ENCODE results near the gene SPG7. TPM values are rescaled to one million over a fixed set of nuclear protein-coding genes. Genes with fewer than 3 reads are reported as not detected.
"Not testable (repeated sequence)": the region's sequence is repeated elsewhere in the genome, so short reads cannot be mapped to it uniquely, and the experiment has no call there.

SPG7 gene
- total and polyA plus RNA-seq, 2 donors (not counting 1 experiment from before 2014, with no cell fraction given), result 35.1 to 107 TPM

DNA sequence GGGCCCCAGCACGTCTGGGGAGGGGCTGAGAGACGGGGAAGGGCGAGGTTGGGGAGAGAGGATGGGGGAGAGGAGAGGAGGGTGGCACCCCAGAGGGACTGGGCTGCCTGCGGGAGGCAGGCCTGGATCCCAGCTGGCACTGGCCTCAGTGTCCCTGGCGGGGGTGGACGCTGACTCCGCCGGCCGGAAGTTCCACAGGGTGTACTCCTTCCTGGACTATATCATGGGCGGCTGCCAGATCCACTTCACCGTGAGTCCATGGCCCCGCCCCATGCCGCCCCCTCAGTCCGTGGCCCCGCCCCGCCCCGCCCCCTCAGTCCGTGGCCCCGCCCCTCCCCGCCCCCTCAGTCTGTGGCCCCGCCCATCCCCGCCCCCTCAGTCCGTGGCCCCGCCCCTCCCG lies 78.7 kb downstream of the SPG7 start:
- Histone ChIP-seq H2AFZ (ENCODE audit: low read length) (no peak overlapping the region), H3K27ac (ENCODE audit: insufficient read depth, low read length) (peak overlapping the region; percentile 27)
- no peak for TF ChIP-seq EZH2 (IDR thresholded peaks at IDR 0.05; ENCODE audit: low read length, missing control alignments)
- TF ChIP-seq, protein P1, sequence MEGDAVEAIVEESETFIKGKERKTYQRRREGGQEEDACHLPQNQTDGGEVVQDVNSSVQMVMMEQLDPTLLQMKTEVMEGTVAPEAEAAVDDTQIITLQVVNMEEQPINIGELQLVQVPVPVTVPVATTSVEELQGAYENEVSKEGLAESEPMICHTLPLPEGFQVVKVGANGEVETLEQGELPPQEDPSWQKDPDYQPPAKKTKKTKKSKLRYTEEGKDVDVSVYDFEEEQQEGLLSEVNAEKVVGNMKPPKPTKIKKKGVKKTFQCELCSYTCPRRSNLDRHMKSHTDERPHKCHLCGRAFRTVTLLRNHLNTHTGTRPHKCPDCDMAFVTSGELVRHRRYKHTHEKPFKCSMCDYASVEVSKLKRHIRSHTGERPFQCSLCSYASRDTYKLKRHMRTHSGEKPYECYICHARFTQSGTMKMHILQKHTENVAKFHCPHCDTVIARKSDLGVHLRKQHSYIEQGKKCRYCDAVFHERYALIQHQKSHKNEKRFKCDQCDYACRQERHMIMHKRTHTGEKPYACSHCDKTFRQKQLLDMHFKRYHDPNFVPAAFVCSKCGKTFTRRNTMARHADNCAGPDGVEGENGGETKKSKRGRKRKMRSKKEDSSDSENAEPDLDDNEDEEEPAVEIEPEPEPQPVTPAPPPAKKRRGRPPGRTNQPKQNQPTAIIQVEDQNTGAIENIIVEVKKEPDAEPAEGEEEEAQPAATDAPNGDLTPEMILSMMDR (conservative IDR thresholded peaks at IDR 0.05 in 1 of 2, IDR thresholded peaks at IDR 0.05 in 1 of 2; ENCODE audit: low read depth in 1 of 2, low read length in 2 of 2), result no peak

DNA sequence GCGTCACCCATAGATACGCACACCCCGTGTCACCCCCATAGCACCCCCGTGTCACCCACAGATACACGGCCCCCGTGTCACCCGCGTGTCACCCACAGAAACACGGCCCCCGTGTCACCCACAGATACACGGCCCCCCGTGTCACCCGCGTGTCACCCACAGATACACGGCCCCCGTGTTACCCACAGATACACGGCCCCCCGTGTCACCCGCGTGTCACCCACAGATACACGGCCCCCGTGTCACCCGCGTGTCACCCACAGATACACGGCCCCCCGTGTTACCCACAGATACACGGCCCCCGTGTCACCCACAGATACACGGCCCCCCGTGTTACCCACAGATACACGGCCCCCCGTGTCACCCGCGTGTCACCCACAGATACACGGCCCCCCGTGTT lies 79.5 kb downstream of the SPG7 start:
- not testable (repeated sequence) for DNase-seq (ENCODE audit: low read depth in 2 of 2); H3K27me3 ChIP-seq (ENCODE audit: control insufficient read depth, insufficient read depth, low read length); H2AFZ ChIP-seq (ENCODE audit: low read length); H3K27ac ChIP-seq (ENCODE audit: insufficient read depth, low read length); H4K20me1 ChIP-seq (ENCODE audit: control insufficient read depth, extremely low read depth, insufficient read depth, low read length); H3K4me3 ChIP-seq (replicated peaks in 1 of 4; ENCODE audit: control extremely low read depth in 1 of 4, insufficient read depth in 1 of 4, low read depth in 3 of 4, low read length in 4 of 4); H3K4me2 ChIP-seq (ENCODE audit: extremely low read depth, insufficient read depth, low read length); H3K9me3 ChIP-seq (ENCODE audit: control insufficient read depth, insufficient read depth, low read depth, low read length); H3K9ac ChIP-seq (ENCODE audit: insufficient read depth, low read length); H3K36me3 ChIP-seq (ENCODE audit: control insufficient read depth, insufficient read depth, low read length); H3K79me2 ChIP-seq (ENCODE audit: control insufficient read depth, insufficient read depth, low read length); H3K4me1 ChIP-seq (ENCODE audit: control insufficient read depth, extremely low read depth, insufficient read depth, low read length)

More for the DNA sequence above, 78.7 kb downstream of the SPG7 start:
- no peak overlapping the region for H3K9ac ChIP-seq (ENCODE audit: insufficient read depth, low read length)
- peaks cover 4% of the 10 kb centered on the region for H3K36me3 ChIP-seq (ENCODE audit: control insufficient read depth, insufficient read depth, low read length)
- H3K4me1 ChIP-seq (ENCODE audit: control insufficient read depth, extremely low read depth, insufficient read depth, low read length), result peaks cover 9% of the 10 kb centered on the region
- no peaks in the 10 kb centered on the region for H4K20me1 ChIP-seq (ENCODE audit: control insufficient read depth, extremely low read depth, insufficient read depth, low read length)
- H3K79me2 ChIP-seq (ENCODE audit: control insufficient read depth, insufficient read depth, low read length), result no peaks in the 10 kb centered on the region
- no peaks in the 10 kb centered on the region for H3K27me3 ChIP-seq (ENCODE audit: control insufficient read depth, insufficient read depth, low read length)
- peak; percentile 37 to 52 for DNase-seq (ENCODE audit: low read depth in 2 of 2)
- H3K4me2 ChIP-seq (ENCODE audit: extremely low read depth, insufficient read depth, low read length), result no peak overlapping the region
- H3K9me3 ChIP-seq (ENCODE audit: control insufficient read depth, insufficient read depth, low read depth, low read length), result no peaks in the 10 kb centered on the region
- no peak overlapping the region for H3K4me3 ChIP-seq (replicated peaks in 1 of 4; ENCODE audit: control extremely low read depth in 1 of 4, insufficient read depth in 1 of 4, low read depth in 3 of 4, low read length in 4 of 4)

DNA sequence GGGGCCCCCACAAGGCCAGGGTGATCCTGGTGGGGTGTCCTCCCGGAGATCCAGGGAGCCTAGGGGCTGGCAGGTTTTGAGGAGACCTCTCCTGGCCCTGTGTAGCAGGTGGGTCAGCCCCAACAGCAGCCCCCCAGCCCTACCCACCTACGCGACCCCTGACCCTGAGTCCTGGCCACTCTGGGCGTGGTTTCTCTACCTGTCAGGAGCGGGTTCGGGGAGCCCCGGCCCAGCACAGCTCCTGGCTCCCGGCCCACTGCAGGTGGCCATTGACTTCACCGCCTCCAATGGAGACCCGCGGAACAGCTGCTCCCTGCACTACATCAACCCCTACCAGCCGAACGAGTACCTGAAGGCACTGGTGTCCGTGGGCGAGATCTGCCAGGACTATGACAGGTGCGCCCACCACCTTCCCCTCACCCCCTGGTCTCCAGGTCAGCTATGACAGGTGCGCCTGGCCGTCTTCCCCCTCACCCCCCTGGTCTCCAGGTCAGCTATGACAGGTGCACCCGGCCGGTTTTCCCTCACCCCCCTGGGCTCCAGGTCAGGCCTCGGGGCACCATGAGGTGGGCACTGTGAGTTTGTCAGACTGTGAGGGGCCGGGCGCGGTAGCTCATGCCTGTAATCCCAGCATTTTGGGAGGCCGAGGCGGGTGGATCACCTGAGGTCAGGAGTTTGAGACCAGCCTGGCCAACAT lies 80.4 kb downstream of the SPG7 start:
- Histone ChIP-seq H2AFZ (ENCODE audit: low read length) (no peak overlapping the region), H3K27me3 (ENCODE audit: control insufficient read depth, insufficient read depth, low read length) (no peaks in the 10 kb centered on the region), H3K4me2 (ENCODE audit: extremely low read depth, insufficient read depth, low read length) (no peak overlapping the region), H3K36me3 (ENCODE audit: control insufficient read depth, insufficient read depth, low read length) (peaks cover 3% of the 10 kb centered on the region), H3K79me2 (ENCODE audit: control insufficient read depth, insufficient read depth, low read length) (no peaks in the 10 kb centered on the region), H3K9ac (ENCODE audit: insufficient read depth, low read length) (no peak overlapping the region), H3K4me1 (ENCODE audit: control insufficient read depth, extremely low read depth, insufficient read depth, low read length) (no peaks in the 10 kb centered on the region), H3K9me3 (ENCODE audit: control insufficient read depth, insufficient read depth, low read depth, low read length) (no peaks in the 10 kb centered on the region), H3K27ac (ENCODE audit: insufficient read depth, low read length) (no peak overlapping the region), H4K20me1 (ENCODE audit: control insufficient read depth, extremely low read depth, insufficient read depth, low read length) (no peaks in the 10 kb centered on the region), H3K4me3 (replicated peaks in 1 of 4; ENCODE audit: control extremely low read depth in 1 of 4, insufficient read depth in 1 of 4, low read depth in 3 of 4, low read length in 4 of 4) (no peak overlapping the region)
- TF ChIP-seq, protein P1 (conservative IDR thresholded peaks at IDR 0.05 in 1 of 2, IDR thresholded peaks at IDR 0.05 in 1 of 2; ENCODE audit: low read depth in 1 of 2, low read length in 2 of 2), result no peak
- TF ChIP-seq EZH2 (IDR thresholded peaks at IDR 0.05; ENCODE audit: low read length, missing control alignments), result no peak
- DNase-seq (ENCODE audit: low read depth in 2 of 2), result no peak
